Neural progenitor cell (in vitro differentiated cells): ENCODE measurements around the gene HHATL. TPM values are rescaled to one million over a fixed set of nuclear protein-coding genes. Genes with fewer than 3 reads are reported as not detected.

ENCODE experiments used
- DNase-seq: peaks from one replicate; pipeline ENCODE4 v3.0.0-alpha.2; 2016; ENCODE audit warnings: low spot score
- H2AFZ ChIP-seq: fragments of 200-600 bp; sonication (generic); replicated peaks from 2 replicates; pipeline ENCODE4 v1.6.1; 2016; ENCODE audit warnings: antibody characterized with exemption
- H3F3A ChIP-seq: fragments of 200-600 bp; sonication (generic); 2 replicates; pipeline ENCODE4 v1.6.1; 2016; ENCODE audit warnings: antibody characterized with exemption, low read depth
- H3K27ac ChIP-seq: fragments of 200-600 bp; sonication (generic); 2 replicates; pipeline ENCODE4 v1.5.1; 2016; ENCODE audit warnings: mild to moderate bottlenecking
- H3K27me3 ChIP-seq: fragments of 200-600 bp; sonication (generic); 2 replicates; pipeline ENCODE4 v1.6.1; 2016; ENCODE audit warnings: mild to moderate bottlenecking, moderate library complexity
- H3K36me3 ChIP-seq: fragments of 200-600 bp; sonication (generic); 2 replicates; pipeline ENCODE4 v1.5.1; 2016
- H3K4me1 ChIP-seq: fragments of 200-600 bp; sonication (generic); 2 replicates; pipeline ENCODE4 v1.6.1; 2016; ENCODE audit warnings: mixed run types
- H3K4me2 ChIP-seq: fragments of 200-600 bp; sonication (generic); 2 replicates; pipeline ENCODE4 v1.6.1; 2016
- H3K4me3 ChIP-seq: fragments of 200-600 bp; sonication (generic); 2 replicates; pipeline ENCODE4 v1.5.1; 2016
- H3K79me2 ChIP-seq: fragments of 200-600 bp; sonication (generic); 2 replicates; pipeline ENCODE4 v1.6.1; 2016; ENCODE audit warnings: low read depth
- H3K9ac ChIP-seq: fragments of 200-600 bp; sonication (generic); 2 replicates; pipeline ENCODE4 v1.6.1; 2016
- H3K9me3 ChIP-seq: fragments of 200-600 bp; sonication (generic); 2 replicates; pipeline ENCODE4 v1.5.1; 2016; ENCODE audit warnings: low read depth
- H4K20me1 ChIP-seq: fragments of 200-600 bp; sonication (generic); 2 replicates; pipeline ENCODE4 v1.6.1; 2016; ENCODE audit warnings: low read depth
- H3K27ac Mint-ChIP-seq: 3 replicates; pipeline ENCODE4 v1.8.0; 2021; ENCODE audit warnings: mixed read lengths
- H3K27me3 Mint-ChIP-seq: 2 replicates; pipeline ENCODE4 v1.8.0; 2022; ENCODE audit warnings: low read depth, mild to moderate bottlenecking, inconsistent platforms, moderate library complexity, mixed read lengths; ENCODE audit not compliant: insufficient read depth
- H3K36me3 Mint-ChIP-seq: 3 replicates; pipeline ENCODE4 v1.8.0; 2021; ENCODE audit warnings: mixed read lengths
- H3K4me1 Mint-ChIP-seq: 3 replicates; pipeline ENCODE4 v1.8.0; 2021; ENCODE audit warnings: mixed read lengths
- H3K4me3 Mint-ChIP-seq: 3 replicates; pipeline ENCODE4 v1.8.0; 2021; ENCODE audit warnings: mild to moderate bottlenecking, moderate library complexity, mixed read lengths
- H3K9me3 Mint-ChIP-seq: 3 replicates; pipeline ENCODE4 v1.8.0; 2020; ENCODE audit warnings: mixed read lengths
- CTCF ChIP-seq: fragments of 200-600 bp; sonication (generic); IDR thresholded peaks from 2 replicates; pipeline ENCODE4 v1.5.1; 2017; ENCODE audit warnings: antibody characterized with exemption, mild to moderate bottlenecking
- EZH2 ChIP-seq: fragments of 200-600 bp; sonication (generic); IDR thresholded peaks from 2 replicates; pipeline ENCODE4 v1.6.1; 2017; ENCODE audit warnings: antibody characterized with exemption, mild to moderate bottlenecking, moderate library complexity
- EZH2phosphoT487 ChIP-seq: fragments of 200-600 bp; sonication (generic); IDR thresholded peaks from 2 replicates; pipeline ENCODE4 v1.6.1; 2017; ENCODE audit warnings: antibody characterized with exemption
- total RNA-seq: library from RNA; depleted of rRNA; stranded (reverse); fragments of >200 nt; gene quantifications from 2 replicates; pipeline ENCODE4 v1.2.3, GENCODE V29; 2015; ENCODE audit warnings: low replicate concordance

HHATL gene
- total RNA-seq, 1 donor from 2014 or later: not detected

- no peak overlapping the region for H3K4me3 ChIP-seq
- Mint-ChIP-seq H3K27ac (peak overlapping the region; percentile 79), H3K36me3 (peaks cover 22% of the 10 kb centered on the region), H3K9me3 (no peaks in the 10 kb centered on the region), H3K4me1 (peaks cover 41% of the 10 kb centered on the region), H3K27me3 (peaks cover 5% of the 10 kb centered on the region), H3K4me3 (peak overlapping the region; percentile 51)
- no peak overlapping the region for H2AFZ ChIP-seq
- peaks cover 27% of the 10 kb centered on the region for H4K20me1 ChIP-seq
- no peak overlapping the region for H3K27ac ChIP-seq
- H3K79me2 ChIP-seq: no peaks in the 10 kb centered on the region
- H3K27me3 ChIP-seq: no peaks in the 10 kb centered on the region
- H3K9ac ChIP-seq: no peak overlapping the region
- peaks cover 23% of the 10 kb centered on the region for H3F3A ChIP-seq
- TF ChIP-seq EZH2: no peak
- TF ChIP-seq EZH2phosphoT487: no peak
- TF ChIP-seq CTCF: no peak
- H3K4me2 ChIP-seq: no peak overlapping the region
- H3K36me3 ChIP-seq: no peaks in the 10 kb centered on the region
- no peaks in the 10 kb centered on the region for H3K9me3 ChIP-seq
- H3K4me1 ChIP-seq: peaks cover 18% of the 10 kb centered on the region
- no peak for DNase-seq
Observed at GRCh38 chr3:42651248-42652091, 51.1 kb downstream of the HHATL start.

GRCh38 chr3:42649783-42650182 is 52.8 kb downstream of the HHATL start:
- Histone ChIP-seq H3K27ac (no peak overlapping the region), H3K4me1 (peaks cover 18% of the 10 kb centered on the region), H3K4me3 (no peak overlapping the region), H3K9me3 (no peaks in the 10 kb centered on the region), H3K27me3 (no peaks in the 10 kb centered on the region), H4K20me1 (peaks cover 19% of the 10 kb centered on the region), H3K79me2 (no peaks in the 10 kb centered on the region), H3K4me2 (no peak overlapping the region), H3K9ac (no peak overlapping the region), H2AFZ (no peak overlapping the region), H3F3A (peaks cover 23% of the 10 kb centered on the region), H3K36me3 (peaks cover 6% of the 10 kb centered on the region)
- peaks cover 32% of the 10 kb centered on the region for H3K4me1 Mint-ChIP-seq
- H3K4me3 Mint-ChIP-seq: no peak overlapping the region
- TF ChIP-seq EZH2 (no peak), CTCF (no peak), EZH2phosphoT487 (no peak)
- no peak overlapping the region for H3K27ac Mint-ChIP-seq
- no peak for DNase-seq
- peaks cover 5% of the 10 kb centered on the region for H3K27me3 Mint-ChIP-seq
- H3K9me3 Mint-ChIP-seq: no peaks in the 10 kb centered on the region
- peaks cover 31% of the 10 kb centered on the region for H3K36me3 Mint-ChIP-seq

GRCh38 chr3:42649006-42649405 is 53.6 kb downstream of the HHATL start:
- no peak overlapping the region for H3K27ac ChIP-seq
- H3K9me3 Mint-ChIP-seq: no peaks in the 10 kb centered on the region

More at GRCh38 chr3:42649006-42649405, 53.6 kb downstream of the HHATL start:
- Histone ChIP-seq H3K9ac (no peak overlapping the region), H3K27me3 (no peaks in the 10 kb centered on the region), H3K4me3 (no peak overlapping the region), H3K79me2 (no peaks in the 10 kb centered on the region), H2AFZ (no peak overlapping the region), H3F3A (peaks cover 26% of the 10 kb centered on the region), H3K4me1 (peaks cover 18% of the 10 kb centered on the region), H3K36me3 (peaks cover 6% of the 10 kb centered on the region), H4K20me1 (peaks cover 19% of the 10 kb centered on the region), H3K4me2 (no peak overlapping the region), H3K9me3 (no peaks in the 10 kb centered on the region)
- DNase-seq: no peak
- H3K4me3 Mint-ChIP-seq: no peak overlapping the region
- peaks cover 36% of the 10 kb centered on the region for H3K36me3 Mint-ChIP-seq
- TF ChIP-seq EZH2 (no peak), CTCF (no peak), EZH2phosphoT487 (no peak)
- H3K27me3 Mint-ChIP-seq: peaks cover 5% of the 10 kb centered on the region
- peaks cover 32% of the 10 kb centered on the region for H3K4me1 Mint-ChIP-seq
- no peak overlapping the region for H3K27ac Mint-ChIP-seq
